Neural crest cell (in vitro differentiated cells): Measurements from ENCODE around the gene KRT77. TPM values are rescaled to one million over a fixed set of nuclear protein-coding genes. Genes with fewer than 3 reads are reported as not detected.

Experiments
- DNase-seq: peaks from one replicate; pipeline ENCODE4 v3.0.0; 2021; ENCODE audit warnings: low read depth, mixed read lengths, low spot score
- H3K27ac Mint-ChIP-seq: one replicate; pipeline ENCODE4 v1.8.0; 2021; ENCODE audit warnings: mild to moderate bottlenecking, mixed read lengths; ENCODE audit not compliant: unreplicated experiment
- H3K27me3 Mint-ChIP-seq: 2 replicates; pipeline ENCODE4 v1.8.0; 2021; ENCODE audit warnings: low read depth, mild to moderate bottlenecking, mixed read lengths
- H3K36me3 Mint-ChIP-seq: 2 replicates; pipeline ENCODE4 v1.8.0; 2021; ENCODE audit warnings: low read depth, mild to moderate bottlenecking, mixed read lengths
- H3K4me1 Mint-ChIP-seq: 2 replicates; pipeline ENCODE4 v1.8.0; 2021; ENCODE audit warnings: mixed read lengths
- H3K4me3 Mint-ChIP-seq: one replicate; pipeline ENCODE4 v1.8.0; 2021; ENCODE audit warnings: mild to moderate bottlenecking, mixed read lengths
- H3K9me3 Mint-ChIP-seq: 2 replicates; pipeline ENCODE4 v1.8.0; 2021; ENCODE audit warnings: mixed read lengths
- CTCF ChIP-seq: fragments of 200-600 bp; sonication (generic); conservative IDR thresholded peaks from 2 replicates; pipeline ENCODE4 v1.5.0; 2021; ENCODE audit warnings: antibody characterized with exemption, mild to moderate bottlenecking
- total RNA-seq: library from RNA; stranded (reverse); gene quantifications from 2 replicates; pipeline ENCODE4 v1.2.1, GENCODE V29; 2021

KRT77 gene
- total RNA-seq, 1 donor from 2014 or later: not detected

GRCh38 chr12:52693261-52693660 lies 10.1 kb downstream of the KRT77 start:
- Mint-ChIP-seq H3K27me3 (peaks cover 69% of the 10 kb centered on the region), H3K9me3 (no peaks in the 10 kb centered on the region), H3K4me3 (no peak overlapping the region), H3K27ac (no peak overlapping the region), H3K36me3 (no peaks in the 10 kb centered on the region), H3K4me1 (peaks cover 13% of the 10 kb centered on the region)
- TF ChIP-seq CTCF: no peak
- DNase-seq: no peak

GRCh38 chr12:52692254-52692653 lies 11.1 kb downstream of the KRT77 start:
- Mint-ChIP-seq H3K36me3 (no peaks in the 10 kb centered on the region), H3K27me3 (peaks cover 73% of the 10 kb centered on the region), H3K4me3 (no peak overlapping the region), H3K27ac (no peak overlapping the region), H3K4me1 (peaks cover 13% of the 10 kb centered on the region), H3K9me3 (no peaks in the 10 kb centered on the region)
- no peak for DNase-seq
- no peak for TF ChIP-seq CTCF

- Mint-ChIP-seq H3K4me3 (no peak overlapping the region), H3K4me1 (peaks cover 13% of the 10 kb centered on the region), H3K27ac (no peak overlapping the region), H3K36me3 (no peaks in the 10 kb centered on the region), H3K9me3 (no peaks in the 10 kb centered on the region), H3K27me3 (peaks cover 77% of the 10 kb centered on the region)
- TF ChIP-seq CTCF: no peak
- DNase-seq: no peak
These were observed 11.5 kb downstream of the KRT77 start for GRCh38 chr12:52691841-52692150.

DNA sequence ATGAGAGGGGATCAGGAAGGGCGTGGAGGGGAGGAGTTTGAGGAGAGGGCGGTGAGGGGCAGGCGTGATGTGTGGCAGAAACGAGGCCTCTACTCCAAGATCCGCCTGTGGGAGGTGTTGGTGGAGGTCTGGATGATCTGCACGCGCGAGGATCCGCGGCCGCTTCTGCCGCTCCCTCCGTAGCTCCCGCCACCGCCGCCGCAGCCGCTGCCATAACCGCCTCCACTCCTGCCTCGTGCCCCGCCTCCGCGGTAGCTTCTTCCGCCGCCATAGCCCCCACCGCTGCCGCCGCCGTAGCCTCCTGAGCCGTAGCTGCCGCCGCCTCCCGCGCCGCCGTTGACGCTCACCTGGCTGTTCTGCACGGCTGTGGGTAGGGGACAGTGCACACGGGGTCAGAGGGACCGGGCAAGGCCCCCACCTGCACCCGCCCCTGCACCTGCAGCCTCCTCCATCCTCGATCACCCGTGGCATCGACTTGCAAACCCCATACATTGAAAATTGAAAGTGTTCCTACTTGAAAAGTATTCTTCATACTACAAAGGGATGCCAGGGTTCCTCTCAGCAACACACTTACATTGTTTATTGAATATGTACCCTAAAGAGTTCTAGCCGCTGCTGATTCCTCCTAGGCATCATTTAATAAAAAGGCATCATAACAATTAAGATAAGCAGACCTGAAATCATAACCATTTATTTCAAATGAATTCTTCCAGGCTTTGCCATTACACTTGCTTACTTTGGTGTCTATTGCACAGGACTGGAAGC lies 12.1 kb downstream of the KRT77 start:
- Mint-ChIP-seq H3K27ac (no peak overlapping the region), H3K9me3 (no peaks in the 10 kb centered on the region), H3K27me3 (peaks cover 82% of the 10 kb centered on the region), H3K36me3 (no peaks in the 10 kb centered on the region), H3K4me3 (peak overlapping the region; percentile 78), H3K4me1 (peaks cover 13% of the 10 kb centered on the region)
- DNase-seq: peak; percentile 10
- no peak for TF ChIP-seq CTCF

DNA sequence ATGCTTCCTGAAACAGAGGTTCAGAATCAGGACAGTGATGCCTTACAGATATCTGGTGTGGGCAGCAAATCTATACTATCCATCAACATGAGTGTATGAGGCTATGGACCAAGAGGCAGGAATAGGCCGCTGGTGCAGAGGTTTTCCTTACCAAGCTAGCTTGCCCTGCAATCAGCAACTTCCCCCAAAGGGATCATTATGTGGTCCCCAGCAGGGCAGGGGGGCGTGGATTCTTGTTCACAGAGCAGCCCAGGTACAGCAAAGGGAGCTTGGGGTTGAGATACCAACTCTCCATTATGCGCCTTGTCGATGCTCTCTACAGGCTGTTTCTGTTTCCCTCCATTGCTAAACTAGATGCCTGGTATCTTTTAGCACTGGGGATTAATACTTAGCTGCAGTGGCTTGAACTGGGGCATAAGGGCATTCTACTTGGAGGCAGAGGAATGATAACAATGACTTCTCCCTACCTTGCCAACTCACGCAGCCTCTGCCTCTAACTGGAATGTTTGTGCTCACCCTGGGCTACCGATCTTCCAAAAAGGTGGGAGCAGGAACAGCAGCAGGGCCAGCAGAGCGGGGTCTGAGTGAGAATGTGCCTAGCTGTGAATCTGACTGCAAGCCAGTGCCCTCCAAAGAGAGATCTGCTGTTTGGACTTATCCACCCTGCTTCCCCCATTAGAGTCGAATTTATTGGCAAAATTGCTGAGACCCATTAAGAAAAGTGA lies 12.8 kb downstream of the KRT77 start:
- Mint-ChIP-seq H3K27ac (no peak overlapping the region), H3K4me3 (peak overlapping the region; percentile 78), H3K27me3 (peaks cover 82% of the 10 kb centered on the region), H3K36me3 (no peaks in the 10 kb centered on the region), H3K4me1 (peaks cover 13% of the 10 kb centered on the region), H3K9me3 (no peaks in the 10 kb centered on the region)
- no peak for DNase-seq
- no peak for TF ChIP-seq CTCF
